H4 (cell line): ENCODE results near the gene PPP5C. TPM values are rescaled to one million over a fixed set of nuclear protein-coding genes. Genes with fewer than 3 reads are reported as not detected.
"Not testable (repeated sequence)": the region's sequence is repeated elsewhere in the genome, so short reads cannot be mapped to it uniquely, and the experiment has no call there.

ENCODE experiments used
- DNase-seq: peaks from one replicate; pipeline ENCODE4 v3.0.0-alpha.2; 2015; ENCODE audit warnings: low spot score
- total RNA-seq: library from RNA; depleted of rRNA; stranded (reverse); fragments of >200 nt; shearing (Covaris generic); gene quantifications from 2 replicates; pipeline ENCODE4 v1.2.3, GENCODE V29; 2014

Gene PPP5C
- total RNA-seq, 1 experiment from 2014 or later, result 59.1 TPM

GRCh38 chr19:46407856-46408663 lies 61.2 kb downstream of the PPP5C start:
- no peak for DNase-seq

GRCh38 chr19:46408664-46409039 lies 61.8 kb downstream of the PPP5C start:
- no peak for DNase-seq

DNA sequence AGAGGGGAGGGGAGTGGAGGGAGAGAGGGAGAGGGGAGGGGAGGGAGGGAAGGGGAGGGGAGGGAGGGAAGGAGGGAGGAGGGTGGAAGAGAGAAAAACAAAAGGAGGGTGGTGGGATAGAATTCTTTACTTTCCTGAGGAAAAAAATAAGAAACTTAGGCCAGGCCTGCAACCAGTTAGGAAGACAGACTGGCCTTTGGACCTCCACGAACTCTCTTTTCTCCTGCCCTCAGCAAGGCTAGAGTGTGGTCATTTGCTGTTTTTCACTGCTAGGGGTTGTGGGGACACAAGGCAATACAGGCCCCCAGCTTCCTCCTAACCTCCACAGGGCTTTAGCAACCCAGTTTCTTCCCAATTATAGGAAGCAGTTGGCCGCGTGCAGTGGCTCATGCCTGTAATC lies 62.3 kb downstream of the PPP5C start:
- DNase-seq, result no peak

- DNase-seq, result no peak
These were observed 63.6 kb downstream of the PPP5C start for GRCh38 chr19:46410205-46411087.

GRCh38 chr19:46411088-46411924 lies 64.4 kb downstream of the PPP5C start:
- no peak for DNase-seq

- no peak for DNase-seq
These were observed 65.2 kb downstream of the PPP5C start for GRCh38 chr19:46411925-46412649.

- DNase-seq, result no peak
These were observed 65.9 kb downstream of the PPP5C start for GRCh38 chr19:46412650-46413261.

- no peak for DNase-seq
These were observed 66.6 kb downstream of the PPP5C start, which contains the start of gene CCDC8 for GRCh38 chr19:46413262-46414031. CCDC8 (minus strand) TSS chr19:46413564; CDS start chr19:46412810, 754 bp downstream.

DNA sequence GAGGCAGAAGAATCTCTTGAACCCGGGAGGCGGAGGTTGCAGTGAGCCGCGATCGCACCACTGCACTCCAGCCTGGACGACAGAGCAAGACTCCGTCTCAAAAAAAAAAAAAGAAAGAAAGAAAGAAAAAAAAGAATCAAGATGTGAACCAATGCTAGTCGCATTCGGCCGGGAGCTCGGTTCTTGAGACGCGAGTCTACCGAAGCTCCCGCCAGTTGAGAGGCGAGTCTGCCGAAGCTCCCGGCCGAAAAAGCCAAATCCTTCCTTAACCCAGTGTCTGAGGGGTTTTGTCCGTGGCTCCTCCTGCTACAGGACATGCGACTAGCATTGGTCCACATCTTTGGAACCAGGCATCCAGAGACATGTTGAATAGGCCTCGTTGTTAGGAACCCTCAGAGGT lies 68.0 kb downstream of the PPP5C start:
- not testable (repeated sequence) for DNase-seq

DNA sequence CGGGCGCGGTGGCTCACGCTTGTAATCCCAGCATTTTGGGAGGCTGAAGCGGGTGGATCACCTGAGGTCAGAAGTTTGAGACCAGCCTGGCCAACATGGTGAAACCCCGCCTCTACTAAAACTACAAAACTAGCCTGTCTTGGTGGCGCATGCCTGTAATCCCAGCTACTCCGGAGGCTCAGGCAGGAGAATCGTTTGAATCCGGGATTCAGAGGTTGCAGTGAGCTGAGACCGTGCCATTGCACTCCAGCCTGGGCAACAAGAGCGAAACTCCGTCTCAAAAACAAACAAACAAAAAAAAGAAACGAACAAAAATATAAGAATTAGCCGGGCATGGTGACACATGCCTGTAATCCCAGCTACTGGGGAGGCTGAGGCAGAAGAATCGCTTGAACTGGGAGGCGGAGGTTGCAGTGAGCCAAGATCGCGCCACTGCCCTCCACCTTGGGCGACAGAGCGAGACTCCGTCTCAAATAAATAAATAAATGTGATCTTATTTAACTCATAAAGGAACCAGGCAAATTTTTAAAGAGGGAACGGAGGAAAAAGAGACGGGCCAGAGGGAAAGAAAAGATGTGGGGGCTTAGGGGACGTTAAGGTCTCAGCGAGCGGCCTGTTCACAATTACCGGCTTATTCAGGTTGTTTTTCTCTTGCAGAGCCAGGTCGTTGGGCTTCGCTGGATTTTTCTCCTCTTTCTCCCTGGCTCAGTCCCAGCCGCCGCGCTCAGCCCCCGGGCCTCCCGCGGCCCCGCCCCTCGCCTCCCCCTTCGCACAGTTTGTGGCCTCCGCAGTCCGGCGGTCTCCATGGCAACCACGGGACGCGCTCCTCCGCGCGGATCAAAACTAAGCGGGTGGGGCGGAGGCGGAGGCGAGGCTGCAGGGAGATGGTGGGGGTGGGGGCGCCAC lies 69.2 kb downstream of the PPP5C start:
- DNase-seq, result peak; percentile 95

DNA sequence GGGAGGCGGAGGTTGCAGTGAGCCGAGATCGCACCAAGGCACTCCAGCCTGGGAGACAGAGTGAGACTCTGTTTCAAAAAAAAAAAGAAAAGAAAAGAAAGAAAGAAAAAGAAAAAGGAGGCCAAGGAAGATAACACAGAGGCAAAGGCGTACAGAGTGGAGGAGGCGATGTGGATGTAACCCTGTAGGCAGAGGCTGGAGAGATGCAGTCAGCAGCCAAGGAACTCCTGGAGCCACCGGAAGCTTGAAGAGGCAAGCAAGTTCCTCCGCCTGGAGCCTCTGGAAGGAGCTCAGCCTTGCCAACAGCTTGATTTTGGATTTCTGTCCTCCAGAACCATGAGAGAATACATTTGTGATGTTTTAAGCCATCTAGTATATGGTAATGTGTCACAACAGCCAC lies 73.2 kb downstream of the PPP5C start:
- DNase-seq, result no peak

GRCh38 chr19:46422344-46422743 lies 75.5 kb downstream of the PPP5C start:
- DNase-seq, result no peak

DNA sequence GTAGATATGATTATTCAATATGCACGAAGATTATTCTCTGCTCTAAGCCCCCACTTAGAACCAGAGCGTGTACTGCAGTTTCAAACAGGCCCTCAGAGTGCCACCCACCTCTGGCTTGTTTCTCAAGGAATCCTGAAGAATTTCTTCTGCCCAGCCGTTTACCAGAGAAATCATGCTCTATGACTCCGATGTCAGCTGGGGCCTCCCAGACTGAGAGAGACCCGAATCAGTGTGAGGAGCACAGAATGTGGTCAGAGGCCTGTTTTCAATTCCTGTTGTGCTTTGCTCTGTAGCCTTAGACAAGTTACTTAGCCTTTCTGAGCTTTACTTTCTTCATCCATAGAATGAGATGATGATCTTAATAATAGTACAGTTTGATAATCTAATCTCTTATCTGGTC lies 76.3 kb downstream of the PPP5C start:
- DNase-seq, result no peak

DNA sequence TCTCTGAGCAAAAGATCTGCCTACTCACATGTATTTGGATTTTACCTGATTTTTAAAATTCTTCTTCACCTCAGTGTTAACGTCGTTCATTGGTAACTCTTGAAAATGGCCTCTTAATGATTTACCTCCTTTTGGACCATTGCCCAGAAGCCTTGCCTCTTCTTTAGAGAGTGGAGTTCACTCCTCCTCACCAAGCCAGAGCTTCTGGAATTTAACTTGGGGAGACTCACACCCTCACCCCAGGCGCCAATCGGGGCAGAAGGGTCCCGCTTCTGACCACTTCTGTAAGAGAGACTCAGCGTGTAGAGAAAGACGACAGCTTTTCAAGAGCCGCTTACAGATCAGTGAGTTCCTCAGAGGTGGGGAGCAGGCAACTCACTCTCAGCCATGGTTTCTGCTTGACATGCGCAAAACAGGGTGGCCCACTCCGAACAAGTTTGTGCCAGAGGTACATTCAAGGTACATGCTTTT lies 79.2 kb downstream of the PPP5C start:
- DNase-seq, result no peak

GRCh38 chr19:46426506-46427162 lies 79.7 kb downstream of the PPP5C start:
- no peak for DNase-seq

DNA sequence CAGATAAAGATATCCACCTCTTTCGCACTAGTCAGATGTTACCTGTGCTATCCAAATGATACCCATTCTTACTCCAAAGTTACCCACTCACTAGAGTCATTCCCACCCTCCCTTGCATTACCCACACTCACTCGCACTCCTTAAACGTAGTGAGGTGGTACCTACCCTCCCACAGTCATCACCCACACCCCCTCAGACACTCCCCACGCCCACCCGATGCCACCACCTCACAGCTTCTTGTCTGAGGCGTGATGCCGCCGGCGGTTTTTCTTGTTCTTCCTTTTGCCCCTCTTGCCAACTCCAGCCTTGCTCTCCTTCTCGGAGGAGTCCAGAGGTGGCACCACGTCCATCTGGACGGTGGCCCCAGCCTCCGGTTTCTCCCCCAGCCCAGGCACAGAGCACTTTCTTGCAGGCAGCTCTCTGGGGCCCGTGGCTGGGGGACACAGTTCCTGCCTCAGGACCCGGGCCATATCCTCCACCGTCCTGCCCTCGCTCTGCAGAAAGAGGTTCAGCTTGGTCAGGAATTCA lies 80.7 kb downstream of the PPP5C start:
- DNase-seq, result no peak

DNA sequence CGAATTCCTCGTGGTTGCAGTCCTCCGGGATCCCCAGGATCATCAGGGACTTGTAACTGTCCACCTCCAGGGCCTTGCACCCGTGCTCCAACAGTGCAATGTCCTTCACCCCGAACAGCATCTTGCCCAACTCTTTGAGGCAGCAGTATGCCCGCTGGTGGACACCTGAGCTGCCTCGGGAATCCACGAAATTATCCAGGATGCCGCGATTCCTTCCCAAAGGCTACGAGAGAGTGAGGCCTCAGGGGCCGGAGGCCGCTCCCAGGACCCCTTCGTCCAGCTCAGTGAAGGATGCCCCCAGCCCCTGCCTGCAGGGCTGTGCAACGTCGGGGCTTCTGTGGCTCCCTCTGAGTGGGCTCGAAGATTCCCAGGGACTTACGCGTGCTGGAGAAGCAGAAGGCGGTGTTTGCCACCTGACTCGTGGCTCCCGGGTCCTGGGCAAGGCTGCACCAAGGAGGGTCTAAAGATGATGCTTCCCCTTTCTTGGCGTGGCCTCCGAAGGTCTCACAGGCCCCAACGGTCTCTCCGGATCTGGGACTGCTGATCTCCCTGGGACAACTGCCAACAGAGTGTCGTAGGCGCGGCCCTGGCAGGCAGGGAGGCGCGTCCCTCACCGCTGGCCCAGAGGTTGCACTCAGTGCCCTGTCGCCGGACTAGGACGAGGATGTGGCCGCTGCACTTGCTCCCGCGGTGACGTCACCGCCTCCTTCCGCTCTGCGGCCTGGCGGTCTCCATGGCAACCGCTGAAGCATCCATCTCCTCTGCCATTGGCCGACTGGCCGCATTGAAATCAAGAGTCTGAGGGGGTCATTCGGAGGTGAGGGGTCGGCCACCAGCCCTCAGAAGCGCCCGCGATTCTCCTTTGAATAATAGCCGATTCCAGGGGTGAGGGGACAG lies 81.6 kb downstream of the PPP5C start, which contains the start of gene PNMA8C:
TSS of gene PNMA8C (minus strand) at position 698 of the 897 bp plus-strand sequence. CDS start at position 121, 577 bp downstream.
- DNase-seq, result peak; percentile 68
